ENCODE data around the gene FAM117A.
"Not testable (repeated sequence)": the region's sequence is repeated elsewhere in the genome, so short reads cannot be mapped to it uniquely, and the experiment has no call there.

Gene FAM117A

DNA sequence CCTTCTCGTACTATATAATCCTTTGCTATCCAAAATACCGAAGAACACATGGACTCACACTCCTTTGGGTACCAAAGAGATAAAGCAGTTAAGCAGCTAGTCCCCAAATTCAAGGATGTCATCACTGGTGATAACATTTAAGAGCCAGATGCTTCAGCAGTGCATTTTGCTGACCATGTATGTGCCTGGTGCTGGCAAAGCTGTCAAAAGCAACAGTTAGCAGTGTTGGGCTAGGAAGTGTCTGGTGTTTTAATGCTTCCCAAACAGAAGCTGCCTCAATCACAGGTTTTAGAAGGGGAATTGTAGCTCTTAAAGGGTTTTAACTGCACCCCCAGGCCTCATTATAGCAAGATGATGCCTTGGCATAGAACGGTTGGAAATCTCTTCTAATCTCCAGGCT lies 4.7 kb downstream of the FAM117A start:
- no peak overlapping the region for H2AFZ ChIP-seq (ENCODE audit: low read depth, low read length)
- H3K79me2 ChIP-seq (ENCODE audit: insufficient read depth, low read length), result peaks cover 84% of the 10 kb centered on the region
- ATAC-seq (ENCODE audit: insufficient read depth, low read depth) (no peak), DNase-seq (no peak)
- no peak overlapping the region for H3K4me3 ChIP-seq (ENCODE audit: low read depth in 1 of 2, low read length in 2 of 2)
- no peaks in the 10 kb centered on the region for H3K27me3 ChIP-seq (ENCODE audit: insufficient read depth, low read length, poor library complexity)
- H3K4me2 ChIP-seq (ENCODE audit: insufficient read depth, low read length), result no peak overlapping the region
- no peak overlapping the region for H3K9ac ChIP-seq (ENCODE audit: low read depth, low read length)
- peaks cover 34% of the 10 kb centered on the region for H4K20me1 ChIP-seq (ENCODE audit: insufficient read depth, low read length)
- peaks cover 26% of the 10 kb centered on the region for H3K36me3 ChIP-seq (ENCODE audit: insufficient read depth, low read length)
- H3K4me1 ChIP-seq (ENCODE audit: insufficient read depth, low read length), result peaks cover 37% of the 10 kb centered on the region
- H3K9me3 ChIP-seq (ENCODE audit: insufficient read depth, low read length, severe bottlenecking), result no peaks in the 10 kb centered on the region
- no peak overlapping the region for H3K27ac ChIP-seq (ENCODE audit: low read length)
- no peak for TF ChIP-seq EZH2 (IDR thresholded peaks at IDR 0.05; ENCODE audit: borderline replicate concordance, low read depth, low read length, severe bottlenecking)
- no peak for TF ChIP-seq CTCF (IDR thresholded peaks at IDR 0.05; ENCODE audit: borderline replicate concordance, extremely low read depth, low read length, poor library complexity, severe bottlenecking)

DNA sequence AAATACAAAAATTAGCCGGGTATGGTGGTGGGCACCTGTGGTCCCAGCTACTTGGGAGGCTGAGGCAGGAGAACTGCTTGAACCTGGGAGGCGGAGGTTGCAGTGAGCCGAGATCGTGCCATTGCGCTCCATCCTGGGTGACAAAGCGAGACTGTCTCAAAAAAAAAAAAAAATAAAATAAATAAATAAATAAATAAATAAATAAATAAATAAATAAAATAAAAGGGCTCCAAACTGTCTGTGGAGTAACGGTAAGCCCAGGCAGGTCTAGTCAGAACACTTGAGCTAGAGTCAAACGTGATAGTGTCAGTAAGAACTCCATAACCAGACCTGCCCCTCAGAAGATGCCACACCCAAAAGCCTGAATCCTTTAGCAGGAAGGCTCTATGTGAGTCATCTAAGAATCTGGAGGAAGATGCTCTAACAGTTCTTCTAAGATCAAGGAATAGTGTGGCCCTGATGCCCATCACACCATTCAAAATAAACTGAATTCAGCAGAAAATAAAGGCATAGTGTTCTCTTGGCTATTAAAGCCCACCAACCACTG lies 5.4 kb downstream of the FAM117A start:
- not testable (repeated sequence) for H3K9me3 ChIP-seq (ENCODE audit: insufficient read depth, low read length, severe bottlenecking); H3K4me2 ChIP-seq (ENCODE audit: insufficient read depth, low read length); H2AFZ ChIP-seq (ENCODE audit: low read depth, low read length); ATAC-seq (ENCODE audit: insufficient read depth, low read depth); DNase-seq; H3K27me3 ChIP-seq (ENCODE audit: insufficient read depth, low read length, poor library complexity); H3K27ac ChIP-seq (ENCODE audit: low read length); H3K4me3 ChIP-seq (ENCODE audit: low read depth in 1 of 2, low read length in 2 of 2); H3K9ac ChIP-seq (ENCODE audit: low read depth, low read length)
- Histone ChIP-seq H3K79me2 (ENCODE audit: insufficient read depth, low read length) (peaks cover 90% of the 10 kb centered on the region), H3K36me3 (ENCODE audit: insufficient read depth, low read length) (peaks cover 26% of the 10 kb centered on the region), H3K4me1 (ENCODE audit: insufficient read depth, low read length) (peaks cover 38% of the 10 kb centered on the region), H4K20me1 (ENCODE audit: insufficient read depth, low read length) (peaks cover 34% of the 10 kb centered on the region)

GRCh38 chr17:49757151-49757777 lies 6.7 kb downstream of the FAM117A start:
- TF ChIP-seq CTCF (IDR thresholded peaks at IDR 0.05; ENCODE audit: borderline replicate concordance, extremely low read depth, low read length, poor library complexity, severe bottlenecking) (no peak), EZH2 (IDR thresholded peaks at IDR 0.05; ENCODE audit: borderline replicate concordance, low read depth, low read length, severe bottlenecking) (no peak)
- H3K4me3 ChIP-seq (ENCODE audit: low read depth in 1 of 2, low read length in 2 of 2), result no peak overlapping the region
- no peaks in the 10 kb centered on the region for H3K27me3 ChIP-seq (ENCODE audit: insufficient read depth, low read length, poor library complexity)
- no peaks in the 10 kb centered on the region for H3K9me3 ChIP-seq (ENCODE audit: insufficient read depth, low read length, severe bottlenecking)
- peaks cover 26% of the 10 kb centered on the region for H3K36me3 ChIP-seq (ENCODE audit: insufficient read depth, low read length)
- H4K20me1 ChIP-seq (ENCODE audit: insufficient read depth, low read length), result peaks cover 26% of the 10 kb centered on the region
- H3K4me1 ChIP-seq (ENCODE audit: insufficient read depth, low read length), result peaks cover 31% of the 10 kb centered on the region
- no peak overlapping the region for H2AFZ ChIP-seq (ENCODE audit: low read depth, low read length)
- ATAC-seq (ENCODE audit: insufficient read depth, low read depth) (no peak), DNase-seq (no peak)
- no peak overlapping the region for H3K4me2 ChIP-seq (ENCODE audit: insufficient read depth, low read length)
- H3K27ac ChIP-seq (ENCODE audit: low read length), result no peak overlapping the region
- peaks cover 90% of the 10 kb centered on the region for H3K79me2 ChIP-seq (ENCODE audit: insufficient read depth, low read length)
- no peak overlapping the region for H3K9ac ChIP-seq (ENCODE audit: low read depth, low read length)

- H3K27ac ChIP-seq (ENCODE audit: low read length), result no peak overlapping the region
- no peak overlapping the region for H3K4me3 ChIP-seq (ENCODE audit: low read depth in 1 of 2, low read length in 2 of 2)
Observed at GRCh38 chr17:49756323-49757150, 7.4 kb downstream of the FAM117A start.

More at GRCh38 chr17:49756323-49757150, 7.4 kb downstream of the FAM117A start:
- ATAC-seq (ENCODE audit: insufficient read depth, low read depth), result no peak
- Histone ChIP-seq H3K4me1 (ENCODE audit: insufficient read depth, low read length) (peaks cover 23% of the 10 kb centered on the region), H4K20me1 (ENCODE audit: insufficient read depth, low read length) (peaks cover 21% of the 10 kb centered on the region), H3K27me3 (ENCODE audit: insufficient read depth, low read length, poor library complexity) (no peaks in the 10 kb centered on the region), H3K79me2 (ENCODE audit: insufficient read depth, low read length) (peaks cover 87% of the 10 kb centered on the region), H2AFZ (ENCODE audit: low read depth, low read length) (no peak overlapping the region), H3K9ac (ENCODE audit: low read depth, low read length) (no peak overlapping the region), H3K36me3 (ENCODE audit: insufficient read depth, low read length) (peaks cover 26% of the 10 kb centered on the region), H3K4me2 (ENCODE audit: insufficient read depth, low read length) (no peak overlapping the region), H3K9me3 (ENCODE audit: insufficient read depth, low read length, severe bottlenecking) (no peaks in the 10 kb centered on the region)
- TF ChIP-seq EZH2 (IDR thresholded peaks at IDR 0.05; ENCODE audit: borderline replicate concordance, low read depth, low read length, severe bottlenecking), result no peak
- no peak for TF ChIP-seq CTCF (IDR thresholded peaks at IDR 0.05; ENCODE audit: borderline replicate concordance, extremely low read depth, low read length, poor library complexity, severe bottlenecking)
- no peak for DNase-seq
